ENCODE data around the gene CRNN.

Gene CRNN

GRCh38 chr1:152413909-152414308 is at the start of gene CRNN:
TSS of gene CRNN (minus strand) at chr1:152414263. CDS start at chr1:152412233, 2,030 bp downstream.
- no peak for DNase-seq (ENCODE audit: low spot score)

GRCh38 chr1:152462636-152463035 is 48.6 kb upstream of the CRNN start:
- DNase-seq (ENCODE audit: low spot score), result no peak

GRCh38 chr1:152461544-152461943 is 47.5 kb upstream of the CRNN start:
- peak; percentile 79 for DNase-seq (ENCODE audit: low spot score)

- DNase-seq (ENCODE audit: low spot score), result no peak
Observed at GRCh38 chr1:152460529-152460899, 46.5 kb upstream of the CRNN start.

GRCh38 chr1:152459596-152460528 is 45.8 kb upstream of the CRNN start:
- DNase-seq (ENCODE audit: low spot score), result peak; percentile 80

- DNase-seq (ENCODE audit: low spot score), result peak; percentile 87
Observed at GRCh38 chr1:152458384-152459185, 44.5 kb upstream of the CRNN start.

- DNase-seq (ENCODE audit: low spot score), result no peak
Observed at GRCh38 chr1:152457561-152457960, 43.5 kb upstream of the CRNN start.

- DNase-seq (ENCODE audit: low spot score), result no peak
Observed at GRCh38 chr1:152457071-152457470, 43.0 kb upstream of the CRNN start.

- DNase-seq (ENCODE audit: low spot score), result no peak
Observed at GRCh38 chr1:152451254-152451653, 37.2 kb upstream of the CRNN start.

- DNase-seq (ENCODE audit: low spot score), result no peak
Observed at GRCh38 chr1:152449661-152450060, 35.6 kb upstream of the CRNN start.

GRCh38 chr1:152448496-152448895 is 34.4 kb upstream of the CRNN start:
- no peak for DNase-seq (ENCODE audit: low spot score)

- no peak for DNase-seq (ENCODE audit: low spot score)
Observed at GRCh38 chr1:152448095-152448494, 34.0 kb upstream of the CRNN start.

GRCh38 chr1:152447484-152447883 is 33.4 kb upstream of the CRNN start:
- DNase-seq (ENCODE audit: low spot score), result no peak

- DNase-seq (ENCODE audit: low spot score), result no peak
Observed at GRCh38 chr1:152444045-152444444, 30.0 kb upstream of the CRNN start.

GRCh38 chr1:152442765-152443164 is 28.7 kb upstream of the CRNN start:
- DNase-seq (ENCODE audit: low spot score), result no peak

GRCh38 chr1:152442301-152442700 is 28.2 kb upstream of the CRNN start:
- no peak for DNase-seq (ENCODE audit: low spot score)

- no peak for DNase-seq (ENCODE audit: low spot score)
Observed at GRCh38 chr1:152441756-152442155, 27.7 kb upstream of the CRNN start.

- peak; percentile 76 for DNase-seq (ENCODE audit: low spot score)
Observed at GRCh38 chr1:152440635-152441471, 26.8 kb upstream of the CRNN start.

GRCh38 chr1:152436593-152437496 is 22.8 kb upstream of the CRNN start:
- DNase-seq (ENCODE audit: low spot score), result no peak

GRCh38 chr1:152427458-152427857 is 13.4 kb upstream of the CRNN start:
- DNase-seq (ENCODE audit: low spot score), result no peak

GRCh38 chr1:152426731-152427130 is 12.7 kb upstream of the CRNN start:
- no peak for DNase-seq (ENCODE audit: low spot score)
